ENCODE results near the gene PHF21A.

PHF21A gene

DNA sequence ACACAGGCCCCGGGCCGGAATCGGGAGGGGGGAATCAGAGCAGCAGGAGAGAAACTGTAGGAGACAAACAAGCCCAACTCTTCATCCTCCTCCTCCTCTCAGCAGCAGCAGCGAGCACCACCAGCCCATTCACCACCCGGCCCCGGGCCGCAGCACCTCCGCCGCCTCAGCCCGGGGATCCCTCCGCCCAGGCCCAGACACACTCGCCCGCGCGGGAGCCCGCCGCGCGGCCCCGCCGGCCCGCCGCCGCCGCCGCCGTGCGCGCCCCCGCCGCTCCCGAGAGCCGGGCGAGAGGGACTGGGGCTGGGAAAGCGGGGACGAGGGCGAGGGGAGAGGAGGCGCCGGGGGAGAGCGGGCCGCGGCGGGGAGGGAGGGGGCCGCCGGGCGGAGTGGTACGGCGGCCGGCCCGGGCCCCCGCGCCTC lies at the start of gene PHF21A:
Gene PHF21A, minus strand, starts transcription at position 154 of the 423 bp plus-strand sequence. CDS start 37,235 bp downstream, outside the sequence.
- Histone ChIP-seq H3K27ac (ENCODE audit: low read length) (peak within 1 kb of the TSS; percentile 25), H3K9me3 (ENCODE audit: control insufficient read depth, insufficient read depth, low read length) (no peaks in the 10 kb centered on the region), H3K36me3 (ENCODE audit: control insufficient read depth, insufficient read depth, low read length) (no peaks in the 10 kb centered on the region), H3K4me3 (ENCODE audit: low read length) (peak within 1 kb of the TSS; percentile 87), H3K27me3 (ENCODE audit: control insufficient read depth, insufficient read depth, low read length) (no peaks in the 10 kb centered on the region), H3K4me1 (ENCODE audit: control insufficient read depth, insufficient read depth, low read length) (no peaks in the 10 kb centered on the region)
- no CpG with 5 or more reads among the region's 52 CpGs for WGBS (ENCODE audit: insufficient coverage, insufficient read length)
- DNase-seq (ENCODE audit: low read depth, low spot score): no peak

DNA sequence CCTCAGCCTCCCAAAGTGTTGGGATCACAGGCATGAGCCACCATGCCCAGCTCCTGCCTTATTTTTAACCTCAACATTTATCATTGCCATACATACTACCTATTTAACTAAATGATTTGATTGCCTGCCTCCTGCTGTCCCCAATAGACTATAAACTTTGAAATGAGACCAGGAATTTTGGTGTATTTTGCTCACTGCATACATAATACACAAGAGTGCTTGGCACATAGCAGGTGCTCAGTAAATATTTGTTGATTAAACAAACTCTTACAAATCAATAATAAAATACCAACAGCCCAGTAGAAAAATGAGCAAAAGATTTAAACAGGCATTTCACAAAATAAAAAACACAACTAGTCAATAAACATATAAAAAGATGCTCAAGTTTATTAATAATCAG lies 49.5 kb upstream of the PHF21A start:
- Histone ChIP-seq H3K27ac (ENCODE audit: low read length) (no peak overlapping the region), H3K4me1 (ENCODE audit: control insufficient read depth, insufficient read depth, low read length) (no peaks in the 10 kb centered on the region), H3K9me3 (ENCODE audit: control insufficient read depth, insufficient read depth, low read length) (no peaks in the 10 kb centered on the region), H3K27me3 (ENCODE audit: control insufficient read depth, insufficient read depth, low read length) (no peaks in the 10 kb centered on the region), H3K36me3 (ENCODE audit: control insufficient read depth, insufficient read depth, low read length) (no peaks in the 10 kb centered on the region), H3K4me3 (ENCODE audit: low read length) (no peak overlapping the region)
- no peak for DNase-seq (ENCODE audit: low read depth, low spot score)

DNA sequence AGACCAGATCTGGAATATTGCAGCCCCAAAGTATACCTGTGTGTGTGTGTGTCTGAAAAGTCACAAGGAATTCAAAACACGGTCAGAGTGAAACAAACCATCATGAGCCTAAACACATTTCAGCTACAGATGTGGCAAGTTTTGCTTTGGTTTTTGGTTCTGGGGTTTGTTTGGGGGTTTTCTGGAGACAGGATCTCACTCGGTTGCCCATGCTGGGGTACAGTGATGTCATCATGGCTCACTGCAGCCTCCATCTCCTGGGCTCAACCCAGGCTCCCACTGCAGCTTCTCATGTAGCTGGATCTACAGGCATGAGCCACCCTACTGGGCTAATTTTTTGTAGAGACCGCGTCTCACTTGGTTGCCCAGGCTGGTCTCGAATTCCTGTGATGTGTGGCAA lies 41.4 kb upstream of the PHF21A start:
- H3K4me1 ChIP-seq (ENCODE audit: control insufficient read depth, insufficient read depth, low read length): no peaks in the 10 kb centered on the region; the same call in 1 of the 2 replicates
- H3K4me3 ChIP-seq (ENCODE audit: low read length): no peak overlapping the region
- no peaks in the 10 kb centered on the region for H3K36me3 ChIP-seq (ENCODE audit: control insufficient read depth, insufficient read depth, low read length)
- no peak for DNase-seq (ENCODE audit: low read depth, low spot score)
- no CpG with 5 or more reads among the region's 5 CpGs for WGBS (ENCODE audit: insufficient coverage, insufficient read length)
- no peak overlapping the region for H3K27ac ChIP-seq (ENCODE audit: low read length)
- H3K9me3 ChIP-seq (ENCODE audit: control insufficient read depth, insufficient read depth, low read length): no peaks in the 10 kb centered on the region
- no peaks in the 10 kb centered on the region for H3K27me3 ChIP-seq (ENCODE audit: control insufficient read depth, insufficient read depth, low read length)

DNA sequence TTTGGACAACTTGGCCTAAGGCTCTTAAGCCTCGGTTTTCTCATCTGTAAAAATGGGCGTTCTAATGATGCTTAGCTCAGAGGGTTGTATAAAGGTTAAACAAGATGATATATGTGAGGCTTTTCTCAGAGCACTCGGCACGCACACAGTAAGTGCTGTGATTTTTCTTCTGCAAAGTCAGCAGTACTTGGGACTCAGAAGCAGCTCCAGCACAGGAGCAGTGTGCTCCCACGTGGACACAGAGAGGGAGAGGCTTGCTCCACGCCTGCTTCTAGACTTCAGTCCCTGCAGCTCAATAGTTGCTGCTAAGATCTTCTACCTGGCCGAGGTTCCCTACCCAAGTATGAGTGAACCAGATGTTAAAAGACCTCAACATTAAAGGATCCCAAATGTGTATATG lies 39.9 kb upstream of the PHF21A start:
- no peak overlapping the region for H3K27ac ChIP-seq (ENCODE audit: low read length)

DNA sequence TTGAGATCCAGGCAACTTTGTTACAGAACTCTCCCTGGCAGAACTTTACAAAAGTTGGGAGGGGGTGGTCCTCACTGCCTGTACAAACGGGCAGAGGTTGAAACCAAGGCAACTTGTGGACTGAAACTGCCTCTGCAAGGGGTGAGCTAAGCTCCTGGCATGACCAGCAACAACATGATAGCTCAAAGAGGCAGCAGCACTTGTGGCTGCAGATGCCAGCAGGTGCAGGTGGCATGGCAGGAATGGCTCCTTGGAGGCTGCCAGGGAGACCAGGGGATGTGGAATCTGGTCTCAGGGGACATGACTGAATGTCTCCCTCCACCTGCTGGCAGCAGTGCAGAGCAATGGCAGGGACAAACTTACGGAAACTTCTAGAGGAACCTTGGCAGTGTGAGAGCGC lies 38.8 kb upstream of the PHF21A start:
- H3K9me3 ChIP-seq (ENCODE audit: control insufficient read depth, insufficient read depth, low read length): no peaks in the 10 kb centered on the region
- no peaks in the 10 kb centered on the region for H3K36me3 ChIP-seq (ENCODE audit: control insufficient read depth, insufficient read depth, low read length)
- no peak overlapping the region for H3K4me3 ChIP-seq (ENCODE audit: low read length)
- no peaks in the 10 kb centered on the region; the same call in 1 of the 2 replicates for H3K4me1 ChIP-seq (ENCODE audit: control insufficient read depth, insufficient read depth, low read length)
- H3K27me3 ChIP-seq (ENCODE audit: control insufficient read depth, insufficient read depth, low read length): no peaks in the 10 kb centered on the region
- no CpG with 5 or more reads among the region's 3 CpGs for WGBS (ENCODE audit: insufficient coverage, insufficient read length)
- H3K27ac ChIP-seq (ENCODE audit: low read length): no peak overlapping the region
- DNase-seq (ENCODE audit: low read depth, low spot score): no peak

More for the DNA sequence above, 39.9 kb upstream of the PHF21A start:
- no peak for DNase-seq (ENCODE audit: low read depth, low spot score)
- WGBS (ENCODE audit: insufficient coverage, insufficient read length): no CpG with 5 or more reads among the region's 7 CpGs
- no peak overlapping the region for H3K4me3 ChIP-seq (ENCODE audit: low read length)
- H3K9me3 ChIP-seq (ENCODE audit: control insufficient read depth, insufficient read depth, low read length): no peaks in the 10 kb centered on the region
- H3K36me3 ChIP-seq (ENCODE audit: control insufficient read depth, insufficient read depth, low read length): no peaks in the 10 kb centered on the region
- H3K27me3 ChIP-seq (ENCODE audit: control insufficient read depth, insufficient read depth, low read length): no peaks in the 10 kb centered on the region
- H3K4me1 ChIP-seq (ENCODE audit: control insufficient read depth, insufficient read depth, low read length): no peaks in the 10 kb centered on the region; the same call in 1 of the 2 replicates

DNA sequence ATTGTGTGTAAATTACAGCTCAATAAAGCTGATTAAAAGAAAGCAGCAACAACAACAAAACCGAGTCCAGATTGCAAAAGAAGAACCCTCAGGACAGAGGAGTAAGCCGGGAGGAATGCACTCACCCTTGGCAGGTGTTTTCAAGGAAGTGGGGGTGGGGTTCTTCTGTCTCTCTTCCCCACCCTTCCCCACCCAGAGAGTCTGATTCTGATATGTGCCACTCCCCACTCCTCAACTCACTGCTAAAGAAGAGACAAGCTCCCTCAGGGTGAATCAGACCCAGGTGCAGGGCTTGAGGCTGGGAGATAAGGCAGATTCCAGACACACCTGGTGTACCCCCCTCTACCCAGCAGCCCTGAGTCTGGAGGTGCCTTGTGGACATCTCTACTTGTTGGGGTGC lies 38.4 kb upstream of the PHF21A start:
- H3K4me3 ChIP-seq (ENCODE audit: low read length): no peak overlapping the region
- H3K36me3 ChIP-seq (ENCODE audit: control insufficient read depth, insufficient read depth, low read length): no peaks in the 10 kb centered on the region
- no CpG with 5 or more reads among the region's 2 CpGs for WGBS (ENCODE audit: insufficient coverage, insufficient read length)
- no peaks in the 10 kb centered on the region for H3K27me3 ChIP-seq (ENCODE audit: control insufficient read depth, insufficient read depth, low read length)
- no peaks in the 10 kb centered on the region for H3K9me3 ChIP-seq (ENCODE audit: control insufficient read depth, insufficient read depth, low read length)
- no peak overlapping the region for H3K27ac ChIP-seq (ENCODE audit: low read length)
- no peak for DNase-seq (ENCODE audit: low read depth, low spot score)
- no peaks in the 10 kb centered on the region; the same call in 1 of the 2 replicates for H3K4me1 ChIP-seq (ENCODE audit: control insufficient read depth, insufficient read depth, low read length)

DNA sequence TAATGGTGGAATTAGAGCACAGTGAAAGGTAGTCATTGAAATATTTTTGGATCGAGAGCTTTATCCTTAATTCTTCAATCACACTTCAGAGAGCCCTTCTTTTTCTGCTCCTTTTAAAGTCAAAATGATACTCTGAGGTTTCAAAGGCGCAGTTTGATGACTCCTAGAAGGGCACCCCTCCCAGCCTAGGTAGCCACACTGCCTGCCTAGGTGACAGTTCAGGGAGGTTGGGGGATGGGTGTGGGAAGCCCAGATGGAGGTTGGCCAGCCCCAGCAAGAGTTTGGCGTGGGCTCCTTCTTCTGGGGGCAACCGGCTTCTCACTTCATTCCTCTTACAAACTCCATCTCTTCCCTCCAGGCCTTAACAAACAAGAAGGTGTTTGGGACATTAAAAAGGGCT lies 28.6 kb upstream of the PHF21A start:
- H3K27ac ChIP-seq (ENCODE audit: low read length): no peak overlapping the region
- H3K4me1 ChIP-seq (ENCODE audit: control insufficient read depth, insufficient read depth, low read length): peaks cover 1% of the 10 kb centered on the region; the same call in 1 of the 2 replicates
- no peak overlapping the region for H3K4me3 ChIP-seq (ENCODE audit: low read length)
- no peaks in the 10 kb centered on the region for H3K9me3 ChIP-seq (ENCODE audit: control insufficient read depth, insufficient read depth, low read length)
- H3K27me3 ChIP-seq (ENCODE audit: control insufficient read depth, insufficient read depth, low read length): no peaks in the 10 kb centered on the region
- H3K36me3 ChIP-seq (ENCODE audit: control insufficient read depth, insufficient read depth, low read length): no peaks in the 10 kb centered on the region
- no CpG with 5 or more reads among the region's 4 CpGs for WGBS (ENCODE audit: insufficient coverage, insufficient read length)
- DNase-seq (ENCODE audit: low read depth, low spot score): no peak

DNA sequence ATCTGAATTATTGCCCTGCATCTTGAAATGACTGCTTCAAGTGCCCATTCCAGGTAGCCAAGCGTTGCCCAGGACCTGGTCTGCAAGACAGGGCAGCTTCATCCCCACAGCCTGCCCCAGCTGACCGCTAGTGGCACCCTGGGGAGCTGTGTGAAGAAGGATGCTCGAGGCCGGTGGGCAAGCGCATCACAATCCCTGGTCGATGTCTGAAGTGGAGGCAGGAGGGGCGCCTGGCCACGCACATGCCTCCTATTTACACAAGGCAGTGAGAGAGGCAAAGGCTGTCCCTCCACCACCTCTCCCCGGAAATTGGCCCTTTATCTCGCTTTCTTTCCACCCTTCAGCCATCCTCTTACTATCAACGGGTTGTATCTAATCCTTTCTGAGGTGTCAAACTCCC lies 28.1 kb upstream of the PHF21A start:
- H3K27ac ChIP-seq (ENCODE audit: low read length): no peak overlapping the region
- H3K27me3 ChIP-seq (ENCODE audit: control insufficient read depth, insufficient read depth, low read length): no peaks in the 10 kb centered on the region
- no peaks in the 10 kb centered on the region for H3K9me3 ChIP-seq (ENCODE audit: control insufficient read depth, insufficient read depth, low read length)
- no peak for DNase-seq (ENCODE audit: low read depth, low spot score)
- H3K4me1 ChIP-seq (ENCODE audit: control insufficient read depth, insufficient read depth, low read length): peaks cover 1% of the 10 kb centered on the region; the same call in 1 of the 2 replicates
- H3K36me3 ChIP-seq (ENCODE audit: control insufficient read depth, insufficient read depth, low read length): no peaks in the 10 kb centered on the region
- H3K4me3 ChIP-seq (ENCODE audit: low read length): no peak overlapping the region
- WGBS (ENCODE audit: insufficient coverage, insufficient read length): no CpG with 5 or more reads among the region's 11 CpGs

DNA sequence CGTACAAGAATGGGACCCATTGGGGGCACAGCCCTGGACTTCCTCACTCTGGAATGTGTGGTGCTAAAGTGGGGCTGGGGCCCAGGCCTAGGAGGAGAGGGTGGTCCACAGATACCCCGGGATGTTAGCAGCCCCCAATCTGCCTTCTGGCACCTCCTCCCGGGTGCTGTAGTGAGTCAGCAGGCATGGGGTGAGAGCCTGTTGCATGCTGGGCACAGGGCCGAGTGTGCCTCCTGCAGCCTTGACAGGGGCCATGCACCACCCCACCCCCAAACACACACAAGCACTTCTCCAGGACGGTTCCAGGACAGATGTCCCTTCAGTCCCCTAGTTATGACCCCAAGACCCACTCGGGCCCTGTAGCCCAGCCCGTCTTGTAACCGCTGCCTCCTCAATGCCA lies 23.5 kb upstream of the PHF21A start:
- Histone ChIP-seq H3K36me3 (ENCODE audit: control insufficient read depth, insufficient read depth, low read length) (no peaks in the 10 kb centered on the region), H3K27me3 (ENCODE audit: control insufficient read depth, insufficient read depth, low read length) (no peaks in the 10 kb centered on the region), H3K4me3 (ENCODE audit: low read length) (no peak overlapping the region), H3K4me1 (ENCODE audit: control insufficient read depth, insufficient read depth, low read length) (peaks cover 1% of the 10 kb centered on the region; the same call in 1 of the 2 replicates), H3K27ac (ENCODE audit: low read length) (no peak overlapping the region), H3K9me3 (ENCODE audit: control insufficient read depth, insufficient read depth, low read length) (no peaks in the 10 kb centered on the region)
- no peak for DNase-seq (ENCODE audit: low read depth, low spot score)
- WGBS (ENCODE audit: insufficient coverage, insufficient read length): no CpG with 5 or more reads among the region's 8 CpGs

DNA sequence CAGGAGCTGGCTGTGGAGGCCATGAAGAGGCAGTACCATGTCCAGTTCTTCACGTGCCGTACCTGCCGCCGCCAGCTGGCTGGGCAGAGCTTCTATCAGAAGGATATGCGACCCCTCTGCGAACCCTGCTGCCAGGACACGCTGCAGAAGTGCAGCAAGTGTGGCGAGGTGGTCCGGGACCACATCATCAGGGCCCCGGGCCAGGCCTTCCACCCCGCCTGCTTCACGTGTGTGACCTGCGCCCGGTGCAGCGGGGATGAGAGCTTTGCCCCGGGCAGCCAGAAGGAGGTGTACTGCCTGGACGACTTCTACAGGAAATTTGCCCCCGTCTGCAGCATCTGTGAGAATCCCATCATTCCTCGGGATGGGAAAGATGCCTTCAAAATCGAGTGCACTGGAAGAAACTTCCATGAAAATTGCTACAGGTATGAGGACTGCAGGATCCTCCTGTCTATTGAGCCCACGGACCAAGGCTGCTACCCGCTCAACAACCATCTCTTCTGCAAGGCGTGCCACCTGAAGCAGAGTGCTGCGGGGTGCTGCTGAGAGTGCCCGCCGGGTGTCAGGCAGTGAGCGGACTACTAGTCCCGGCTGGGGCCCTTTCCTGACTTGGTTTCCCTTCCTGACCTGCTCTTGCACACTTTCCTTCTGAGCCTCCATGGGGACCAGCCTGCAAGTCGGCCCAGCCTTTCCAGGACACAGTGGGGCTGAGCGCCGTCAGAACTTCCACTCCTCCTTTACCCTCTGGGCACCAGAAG lies 22.0 kb upstream of the PHF21A start:
- no peaks in the 10 kb centered on the region for H3K36me3 ChIP-seq (ENCODE audit: control insufficient read depth, insufficient read depth, low read length)
- no CpG with 5 or more reads among the region's 31 CpGs for WGBS (ENCODE audit: insufficient coverage, insufficient read length)
- no peaks in the 10 kb centered on the region for H3K4me1 ChIP-seq (ENCODE audit: control insufficient read depth, insufficient read depth, low read length)
- H3K27ac ChIP-seq (ENCODE audit: low read length): no peak overlapping the region
- no peak overlapping the region for H3K4me3 ChIP-seq (ENCODE audit: low read length)
- DNase-seq (ENCODE audit: low read depth, low spot score): no peak
- no peaks in the 10 kb centered on the region for H3K27me3 ChIP-seq (ENCODE audit: control insufficient read depth, insufficient read depth, low read length)
- H3K9me3 ChIP-seq (ENCODE audit: control insufficient read depth, insufficient read depth, low read length): no peaks in the 10 kb centered on the region

DNA sequence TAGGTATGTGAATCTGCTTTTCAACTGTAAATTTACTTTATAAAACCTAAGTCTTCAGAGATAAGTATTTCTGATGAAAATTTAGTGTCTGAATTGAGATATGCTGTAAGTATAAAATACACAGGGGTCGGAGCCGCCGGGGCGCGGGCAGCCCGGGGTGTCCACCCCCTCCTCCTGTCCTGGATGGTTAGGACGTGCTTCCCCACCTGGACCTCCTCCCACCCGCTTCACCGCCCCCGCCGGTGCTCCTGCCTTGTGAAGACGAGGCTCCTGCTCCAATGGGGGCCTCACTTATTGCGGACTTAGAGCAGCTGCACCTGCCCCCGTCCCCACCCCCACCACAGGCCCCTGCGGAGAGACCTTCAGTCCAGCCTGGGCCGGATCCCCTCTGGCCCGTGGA lies 21.3 kb upstream of the PHF21A start:
- H3K27ac ChIP-seq (ENCODE audit: low read length): no peak overlapping the region
- no CpG with 5 or more reads among the region's 17 CpGs for WGBS (ENCODE audit: insufficient coverage, insufficient read length)
- H3K36me3 ChIP-seq (ENCODE audit: control insufficient read depth, insufficient read depth, low read length): no peaks in the 10 kb centered on the region
- H3K4me1 ChIP-seq (ENCODE audit: control insufficient read depth, insufficient read depth, low read length): no peaks in the 10 kb centered on the region
- no peaks in the 10 kb centered on the region for H3K27me3 ChIP-seq (ENCODE audit: control insufficient read depth, insufficient read depth, low read length)
- H3K9me3 ChIP-seq (ENCODE audit: control insufficient read depth, insufficient read depth, low read length): no peaks in the 10 kb centered on the region
- H3K4me3 ChIP-seq (ENCODE audit: low read length): no peak overlapping the region
- no peak for DNase-seq (ENCODE audit: low read depth, low spot score)
